ENCODE measurements around the gene SLC30A5.
"Not testable (repeated sequence)": the region's sequence is repeated elsewhere in the genome, so short reads cannot be mapped to it uniquely, and the experiment has no call there.

SLC30A5 gene

DNA sequence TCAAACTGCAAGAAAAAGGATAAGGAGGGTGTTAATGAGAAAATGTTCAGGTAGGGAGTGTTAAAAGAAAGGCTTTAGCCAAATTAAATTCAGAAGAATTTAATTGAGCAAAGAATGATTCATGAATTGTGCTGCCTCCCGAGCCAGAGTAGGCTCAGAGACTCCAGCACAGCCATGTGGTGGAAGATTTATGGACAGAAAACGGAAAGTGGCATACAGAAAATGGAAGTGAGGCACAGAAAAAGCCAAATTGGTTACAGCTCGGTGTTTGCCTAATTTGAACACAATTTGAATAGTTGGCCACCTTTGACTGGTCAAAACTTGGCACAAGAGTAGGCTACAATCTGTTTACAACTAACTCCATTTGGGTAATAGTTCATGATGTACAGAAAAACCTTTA lies 9.6 kb upstream of the SLC30A5 start:
- no peak overlapping the region for H3K4me3 ChIP-seq (ENCODE audit: low read length)
- peak; percentile 9 for DNase-seq (ENCODE audit: low read depth)
- TF ChIP-seq, protein P1, sequence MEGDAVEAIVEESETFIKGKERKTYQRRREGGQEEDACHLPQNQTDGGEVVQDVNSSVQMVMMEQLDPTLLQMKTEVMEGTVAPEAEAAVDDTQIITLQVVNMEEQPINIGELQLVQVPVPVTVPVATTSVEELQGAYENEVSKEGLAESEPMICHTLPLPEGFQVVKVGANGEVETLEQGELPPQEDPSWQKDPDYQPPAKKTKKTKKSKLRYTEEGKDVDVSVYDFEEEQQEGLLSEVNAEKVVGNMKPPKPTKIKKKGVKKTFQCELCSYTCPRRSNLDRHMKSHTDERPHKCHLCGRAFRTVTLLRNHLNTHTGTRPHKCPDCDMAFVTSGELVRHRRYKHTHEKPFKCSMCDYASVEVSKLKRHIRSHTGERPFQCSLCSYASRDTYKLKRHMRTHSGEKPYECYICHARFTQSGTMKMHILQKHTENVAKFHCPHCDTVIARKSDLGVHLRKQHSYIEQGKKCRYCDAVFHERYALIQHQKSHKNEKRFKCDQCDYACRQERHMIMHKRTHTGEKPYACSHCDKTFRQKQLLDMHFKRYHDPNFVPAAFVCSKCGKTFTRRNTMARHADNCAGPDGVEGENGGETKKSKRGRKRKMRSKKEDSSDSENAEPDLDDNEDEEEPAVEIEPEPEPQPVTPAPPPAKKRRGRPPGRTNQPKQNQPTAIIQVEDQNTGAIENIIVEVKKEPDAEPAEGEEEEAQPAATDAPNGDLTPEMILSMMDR (conservative IDR thresholded peaks at IDR 0.05; ENCODE audit: low read length): no peak

DNA sequence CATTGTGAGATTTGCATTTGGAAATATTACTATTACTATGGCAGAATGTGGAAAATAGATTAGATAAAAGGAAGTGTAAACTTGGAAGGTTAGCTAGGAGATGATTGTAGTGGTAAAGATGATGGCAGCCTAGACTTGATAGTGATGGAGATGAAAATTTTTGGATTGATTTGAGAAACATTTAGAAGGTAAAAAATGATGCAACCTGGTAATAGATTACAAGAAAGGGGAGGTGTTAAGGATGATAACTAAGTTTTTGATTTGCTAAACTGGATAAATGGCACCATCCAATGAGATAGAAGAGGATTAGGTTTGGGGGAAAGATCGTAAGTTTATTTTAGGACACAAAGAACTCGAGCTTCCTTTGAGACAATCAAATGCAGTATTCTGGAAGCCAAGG lies 8.9 kb upstream of the SLC30A5 start:
- TF ChIP-seq, protein P1 (conservative IDR thresholded peaks at IDR 0.05; ENCODE audit: low read length): no peak

DNA sequence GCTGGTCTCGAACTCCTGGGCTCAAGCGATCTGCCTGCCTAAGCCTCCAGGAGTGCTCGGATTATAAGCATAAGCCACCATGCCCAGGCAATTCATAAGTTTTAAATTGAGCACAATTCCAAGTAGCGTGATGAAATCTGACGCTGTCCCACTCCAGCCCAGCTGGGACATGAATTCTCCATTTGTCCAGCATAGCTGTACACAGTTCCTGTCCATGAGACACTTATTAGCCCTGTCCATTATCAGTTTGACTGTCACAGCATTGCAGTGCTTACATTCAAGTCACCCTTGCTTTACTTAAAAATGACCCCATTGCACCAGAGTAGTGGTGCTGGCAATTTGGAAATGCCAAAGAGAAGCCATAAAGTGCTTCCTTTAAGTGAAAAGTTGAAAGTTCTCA lies 7.6 kb upstream of the SLC30A5 start:
- H3K4me3 ChIP-seq (ENCODE audit: low read length): no peak overlapping the region
- TF ChIP-seq, protein P1 (conservative IDR thresholded peaks at IDR 0.05; ENCODE audit: low read length): no peak
- no peak for DNase-seq (ENCODE audit: low read depth)

More for the DNA sequence above, 8.9 kb upstream of the SLC30A5 start:
- H3K4me3 ChIP-seq (ENCODE audit: low read length): no peak overlapping the region
- no peak for DNase-seq (ENCODE audit: low read depth)

DNA sequence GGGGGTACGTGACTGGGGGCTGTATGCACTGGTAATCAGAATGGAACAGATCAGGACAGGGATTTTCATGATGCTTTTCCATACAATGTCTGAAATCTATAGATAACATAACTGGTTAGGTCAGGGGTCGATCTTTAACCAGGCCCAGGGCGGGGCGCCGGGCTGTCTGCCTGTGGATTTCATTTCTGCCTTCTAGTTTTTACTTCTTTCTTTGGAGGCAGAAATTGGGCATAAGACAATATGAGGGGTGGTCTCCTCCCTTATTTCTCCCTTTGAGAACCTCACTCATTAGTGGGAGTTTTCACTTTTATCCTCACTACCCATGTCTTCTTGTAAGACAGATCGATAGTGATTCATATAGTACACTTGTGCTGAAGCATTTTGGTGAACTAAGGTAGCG lies 5.8 kb upstream of the SLC30A5 start:
- H3K4me3 ChIP-seq (ENCODE audit: low read length); DNase-seq (ENCODE audit: low read depth): not testable (repeated sequence)

DNA sequence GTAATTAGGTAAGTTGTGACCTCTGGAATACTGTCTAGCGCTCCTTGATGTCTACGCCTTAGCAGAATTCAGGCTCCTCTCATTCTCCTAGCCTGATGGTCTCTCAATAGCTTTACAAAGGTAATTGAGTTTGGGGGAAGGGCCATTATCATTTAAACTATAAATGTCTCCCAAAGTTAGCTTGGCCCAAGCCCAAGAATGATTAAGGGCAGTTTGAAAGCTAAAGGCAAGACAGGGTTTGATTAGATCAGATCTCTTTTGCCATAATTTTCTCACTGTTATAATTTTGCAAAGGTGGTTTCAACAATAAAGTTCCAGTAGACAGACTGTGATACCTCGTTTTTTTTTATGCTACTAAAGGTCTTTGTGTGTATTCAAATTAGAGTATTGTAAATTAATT lies 3.7 kb upstream of the SLC30A5 start:
- TF ChIP-seq, protein P1 (conservative IDR thresholded peaks at IDR 0.05; ENCODE audit: low read length): no peak
- no peak overlapping the region for H3K4me3 ChIP-seq (ENCODE audit: low read length)
- DNase-seq (ENCODE audit: low read depth): no peak

DNA sequence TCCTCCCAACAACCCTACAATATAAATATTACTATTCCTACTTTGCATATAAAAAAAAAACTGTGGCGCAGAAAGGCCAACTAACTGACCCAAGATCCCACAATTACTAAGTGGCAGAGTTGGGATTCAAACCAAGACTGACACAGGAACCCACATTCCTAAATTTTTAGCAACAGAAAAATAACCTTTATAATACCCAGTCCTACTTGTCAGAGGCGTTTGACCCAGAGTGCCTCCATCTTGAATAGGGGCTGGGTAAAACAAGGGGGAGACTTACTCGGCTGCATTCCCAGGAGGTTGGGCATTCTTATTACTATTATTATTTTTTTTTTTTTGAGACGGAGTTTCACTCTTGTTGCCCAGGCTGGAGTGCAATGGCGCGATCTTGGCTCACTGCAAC lies 2.0 kb upstream of the SLC30A5 start:
- no peak for DNase-seq (ENCODE audit: low read depth)
- TF ChIP-seq, protein P1 (conservative IDR thresholded peaks at IDR 0.05; ENCODE audit: low read length): no peak
- no peak overlapping the region for H3K4me3 ChIP-seq (ENCODE audit: low read length)

DNA sequence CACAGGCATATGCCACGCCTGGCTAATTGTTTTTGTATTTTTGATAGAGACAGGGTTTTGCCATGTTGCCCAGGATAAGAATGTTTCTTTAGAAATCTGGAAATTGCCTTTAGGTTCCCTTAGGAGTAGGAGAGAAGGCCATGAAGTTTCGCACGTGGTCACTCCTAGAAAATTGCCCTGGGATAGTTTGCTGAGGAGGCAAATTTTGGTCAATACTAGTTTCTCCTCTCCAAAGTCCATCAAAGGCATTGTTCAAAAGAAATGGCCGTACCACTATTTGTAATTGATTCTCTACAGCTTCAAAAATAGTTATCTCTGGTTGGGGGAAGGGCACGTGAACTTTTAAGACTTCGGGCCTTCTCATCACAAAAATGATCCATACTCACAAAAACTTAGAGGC lies 845 bp upstream of the SLC30A5 start:
- H3K4me3 ChIP-seq (ENCODE audit: low read length): no peak overlapping the region
- no peak for DNase-seq (ENCODE audit: low read depth)
- TF ChIP-seq, protein P1 (conservative IDR thresholded peaks at IDR 0.05; ENCODE audit: low read length): no peak

DNA sequence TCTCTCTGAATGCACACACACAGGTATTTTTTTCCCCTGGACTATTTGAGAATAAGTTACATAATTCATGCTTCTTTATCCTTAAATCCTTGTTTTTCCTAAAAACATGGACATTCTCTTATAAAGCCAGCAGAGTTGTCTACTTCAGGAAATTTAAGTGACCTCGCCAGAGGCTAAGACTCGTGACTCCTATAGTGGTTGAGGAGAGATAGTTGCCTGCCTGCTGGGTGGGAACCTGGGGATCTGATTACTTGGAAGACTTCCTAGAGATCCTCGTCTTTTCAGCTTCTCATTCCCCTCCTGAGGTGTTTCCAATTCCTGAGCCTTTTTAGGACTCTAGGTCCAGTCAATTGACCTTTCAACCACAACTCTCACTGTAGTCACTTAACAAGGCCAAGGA lies 5.5 kb downstream of the SLC30A5 start:
- TF ChIP-seq, protein P1 (conservative IDR thresholded peaks at IDR 0.05; ENCODE audit: low read length): no peak
- DNase-seq (ENCODE audit: low read depth): no peak
- H3K4me3 ChIP-seq (ENCODE audit: low read length): no peak overlapping the region
